Neural progenitor cell (in vitro differentiated cells): Measurements from ENCODE around the gene TK2. TPM values are rescaled to one million over a fixed set of nuclear protein-coding genes. Genes with fewer than 3 reads are reported as not detected.

Experiments used
- DNase-seq: peaks from one replicate; pipeline ENCODE4 v3.0.0-alpha.2; 2016; ENCODE audit warnings: low spot score
- H2AFZ ChIP-seq: fragments of 200-600 bp; sonication (generic); replicated peaks from 2 replicates; pipeline ENCODE4 v1.6.1; 2016; ENCODE audit warnings: antibody characterized with exemption
- H3F3A ChIP-seq: fragments of 200-600 bp; sonication (generic); 2 replicates; pipeline ENCODE4 v1.6.1; 2016; ENCODE audit warnings: antibody characterized with exemption, low read depth
- H3K27ac ChIP-seq: fragments of 200-600 bp; sonication (generic); 2 replicates; pipeline ENCODE4 v1.5.1; 2016; ENCODE audit warnings: mild to moderate bottlenecking
- H3K27me3 ChIP-seq: fragments of 200-600 bp; sonication (generic); 2 replicates; pipeline ENCODE4 v1.6.1; 2016; ENCODE audit warnings: mild to moderate bottlenecking, moderate library complexity
- H3K36me3 ChIP-seq: fragments of 200-600 bp; sonication (generic); 2 replicates; pipeline ENCODE4 v1.5.1; 2016
- H3K4me1 ChIP-seq: fragments of 200-600 bp; sonication (generic); 2 replicates; pipeline ENCODE4 v1.6.1; 2016; ENCODE audit warnings: mixed run types
- H3K4me2 ChIP-seq: fragments of 200-600 bp; sonication (generic); 2 replicates; pipeline ENCODE4 v1.6.1; 2016
- H3K4me3 ChIP-seq: fragments of 200-600 bp; sonication (generic); 2 replicates; pipeline ENCODE4 v1.5.1; 2016
- H3K79me2 ChIP-seq: fragments of 200-600 bp; sonication (generic); 2 replicates; pipeline ENCODE4 v1.6.1; 2016; ENCODE audit warnings: low read depth
- H3K9ac ChIP-seq: fragments of 200-600 bp; sonication (generic); 2 replicates; pipeline ENCODE4 v1.6.1; 2016
- H3K9me3 ChIP-seq: fragments of 200-600 bp; sonication (generic); 2 replicates; pipeline ENCODE4 v1.5.1; 2016; ENCODE audit warnings: low read depth
- H4K20me1 ChIP-seq: fragments of 200-600 bp; sonication (generic); 2 replicates; pipeline ENCODE4 v1.6.1; 2016; ENCODE audit warnings: low read depth
- H3K27ac Mint-ChIP-seq: 3 replicates; pipeline ENCODE4 v1.8.0; 2021; ENCODE audit warnings: mixed read lengths
- H3K27me3 Mint-ChIP-seq: 2 replicates; pipeline ENCODE4 v1.8.0; 2022; ENCODE audit warnings: low read depth, mild to moderate bottlenecking, inconsistent platforms, moderate library complexity, mixed read lengths; ENCODE audit not compliant: insufficient read depth
- H3K36me3 Mint-ChIP-seq: 3 replicates; pipeline ENCODE4 v1.8.0; 2021; ENCODE audit warnings: mixed read lengths
- H3K4me1 Mint-ChIP-seq: 3 replicates; pipeline ENCODE4 v1.8.0; 2021; ENCODE audit warnings: mixed read lengths
- H3K4me3 Mint-ChIP-seq: 3 replicates; pipeline ENCODE4 v1.8.0; 2021; ENCODE audit warnings: mild to moderate bottlenecking, moderate library complexity, mixed read lengths
- H3K9me3 Mint-ChIP-seq: 3 replicates; pipeline ENCODE4 v1.8.0; 2020; ENCODE audit warnings: mixed read lengths
- CTCF ChIP-seq: fragments of 200-600 bp; sonication (generic); IDR thresholded peaks from 2 replicates; pipeline ENCODE4 v1.5.1; 2017; ENCODE audit warnings: antibody characterized with exemption, mild to moderate bottlenecking
- EZH2 ChIP-seq: fragments of 200-600 bp; sonication (generic); IDR thresholded peaks from 2 replicates; pipeline ENCODE4 v1.6.1; 2017; ENCODE audit warnings: antibody characterized with exemption, mild to moderate bottlenecking, moderate library complexity
- EZH2phosphoT487 ChIP-seq: fragments of 200-600 bp; sonication (generic); IDR thresholded peaks from 2 replicates; pipeline ENCODE4 v1.6.1; 2017; ENCODE audit warnings: antibody characterized with exemption
- total RNA-seq: library from RNA; depleted of rRNA; stranded (reverse); fragments of >200 nt; gene quantifications from 2 replicates; pipeline ENCODE4 v1.2.3, GENCODE V29; 2015; ENCODE audit warnings: low replicate concordance

Gene TK2
- total RNA-seq, 1 donor from 2014 or later: 7.3 TPM

- TF ChIP-seq EZH2: no peak
- no peak for TF ChIP-seq CTCF
- TF ChIP-seq EZH2phosphoT487: no peak
- H3K36me3 ChIP-seq: no peaks in the 10 kb centered on the region
- H3K27ac ChIP-seq: no peak overlapping the region
- H3K4me1 Mint-ChIP-seq: peaks cover 26% of the 10 kb centered on the region
- peak; percentile 54 for DNase-seq
- no peaks in the 10 kb centered on the region for H3F3A ChIP-seq
- peaks cover 32% of the 10 kb centered on the region for H3K27me3 ChIP-seq
- no peak overlapping the region for H3K4me3 ChIP-seq
- peaks cover 16% of the 10 kb centered on the region for H3K4me1 ChIP-seq
- H3K4me2 ChIP-seq: peak overlapping the region; percentile 1
- peak overlapping the region; percentile 42 for H3K27ac Mint-ChIP-seq
- no peaks in the 10 kb centered on the region for H4K20me1 ChIP-seq
- H3K36me3 Mint-ChIP-seq: peaks cover 1% of the 10 kb centered on the region
- no peaks in the 10 kb centered on the region for H3K79me2 ChIP-seq
- H3K9me3 ChIP-seq: no peaks in the 10 kb centered on the region
- peaks cover 11% of the 10 kb centered on the region for H3K27me3 Mint-ChIP-seq
- H3K4me3 Mint-ChIP-seq: no peak overlapping the region
- peaks cover 2% of the 10 kb centered on the region for H3K9me3 Mint-ChIP-seq
- H3K9ac ChIP-seq: no peak overlapping the region
- H2AFZ ChIP-seq: no peak overlapping the region
Measured at GRCh38 chr16:66580605-66581209, 30.8 kb upstream of the TK2 start.

- H4K20me1 ChIP-seq: no peaks in the 10 kb centered on the region
- H3K27me3 Mint-ChIP-seq: peaks cover 11% of the 10 kb centered on the region
- H3K4me3 Mint-ChIP-seq: no peak within 1 kb of the TSS
- no peak within 1 kb of the TSS for H3K9ac ChIP-seq
- no peak within 1 kb of the TSS for H2AFZ ChIP-seq
- H3K36me3 Mint-ChIP-seq: peaks cover 1% of the 10 kb centered on the region
- peaks cover 32% of the 10 kb centered on the region for H3K27me3 ChIP-seq
- peaks cover 16% of the 10 kb centered on the region for H3K4me1 ChIP-seq
- peaks cover 22% of the 10 kb centered on the region for H3K4me1 Mint-ChIP-seq
- H3K36me3 ChIP-seq: no peaks in the 10 kb centered on the region
- peak within 1 kb of the TSS; percentile 1 for H3K4me2 ChIP-seq
- no peak within 1 kb of the TSS for H3K27ac ChIP-seq
- H3K9me3 Mint-ChIP-seq: peaks cover 2% of the 10 kb centered on the region
- H3K9me3 ChIP-seq: no peaks in the 10 kb centered on the region
- DNase-seq: no peak
- peaks cover 4% of the 10 kb centered on the region for H3F3A ChIP-seq
- TF ChIP-seq EZH2phosphoT487 (no peak), EZH2 (peak; percentile 59)
- H3K4me3 ChIP-seq: no peak within 1 kb of the TSS
- no peak within 1 kb of the TSS for H3K27ac Mint-ChIP-seq
- no peaks in the 10 kb centered on the region for H3K79me2 ChIP-seq
Measured at GRCh38 chr16:66578651-66579531, 29.0 kb upstream of the TK2 start, which contains the start of gene CMTM2. Gene CMTM2 (plus strand): TSS chr16:66579463. CDS start chr16:66579608, 145 bp downstream.

DNA sequence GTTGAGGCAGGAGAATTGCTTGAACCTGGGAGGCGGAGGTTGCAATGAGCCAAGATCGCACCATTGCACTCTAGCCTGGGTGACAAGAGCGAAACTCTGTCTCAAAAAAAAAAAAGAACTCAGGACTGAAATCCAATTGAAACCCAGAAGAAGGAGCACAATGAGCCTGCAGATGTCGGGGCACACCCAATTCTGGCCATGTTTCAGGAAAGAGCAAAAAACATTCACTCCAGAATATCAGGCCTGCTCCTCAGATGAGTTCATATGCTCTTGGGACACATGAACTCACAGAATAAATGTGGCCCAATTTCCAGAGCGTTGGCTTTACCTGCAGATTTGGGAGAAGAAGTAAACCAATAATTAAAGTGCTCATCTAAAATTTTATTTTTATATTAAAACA, 26.4 kb upstream of the TK2 start:
- Histone ChIP-seq H4K20me1 (no peaks in the 10 kb centered on the region), H3F3A (peaks cover 4% of the 10 kb centered on the region), H2AFZ (no peak overlapping the region), H3K36me3 (no peaks in the 10 kb centered on the region), H3K4me1 (peaks cover 13% of the 10 kb centered on the region), H3K79me2 (no peaks in the 10 kb centered on the region), H3K4me3 (no peak overlapping the region), H3K4me2 (no peak overlapping the region), H3K27me3 (peaks cover 32% of the 10 kb centered on the region), H3K9ac (no peak overlapping the region), H3K9me3 (no peaks in the 10 kb centered on the region), H3K27ac (no peak overlapping the region)
- H3K4me3 Mint-ChIP-seq: no peak overlapping the region
- peaks cover 11% of the 10 kb centered on the region for H3K27me3 Mint-ChIP-seq
- no peaks in the 10 kb centered on the region for H3K36me3 Mint-ChIP-seq
- no peak overlapping the region for H3K27ac Mint-ChIP-seq
- DNase-seq: no peak
- no peaks in the 10 kb centered on the region for H3K9me3 Mint-ChIP-seq
- no peak for TF ChIP-seq EZH2phosphoT487
- TF ChIP-seq CTCF: no peak
- TF ChIP-seq EZH2: no peak
- peaks cover 14% of the 10 kb centered on the region for H3K4me1 Mint-ChIP-seq
